NB4 (cell line): ENCODE results near the gene SPTBN5.
A peak's percentile ranks its signal among the peaks of the same experiment; 100 is the strongest.
"Not testable (repeated sequence)": the region's sequence is repeated elsewhere in the genome, so short reads cannot be mapped to it uniquely, and the experiment has no call there.

Experiments used
- DNase-seq: peaks from one replicate; pipeline ENCODE4 v3.0.0; 2010; ENCODE audit warnings: low read depth
- H3K4me3 ChIP-seq: one replicate; pipeline ENCODE4 v1.5.1; 2011; ENCODE audit warnings: mild to moderate bottlenecking, low read depth, low read length, moderate library complexity
- MYC ChIP-seq: IDR thresholded peaks from 2 replicates; pipeline ENCODE4 v1.6.1; 2011; ENCODE audit warnings: low read depth, low read length
- POLR2A ChIP-seq: IDR thresholded peaks from 2 replicates; pipeline ENCODE4 v1.6.1; 2011; ENCODE audit warnings: mild to moderate bottlenecking; ENCODE audit not compliant: insufficient read length; ENCODE audit errors: extremely low read depth
- TF ChIP-seq, protein P1 (sequence below): IDR thresholded peaks from one replicate; pipeline ENCODE4 v1.5.1; 2012; ENCODE audit warnings: low read depth, low read length
- TF ChIP-seq, protein P2 (sequence below): IDR thresholded peaks from 2 replicates; pipeline ENCODE4 v1.6.1; 2011; ENCODE audit warnings: low read depth, low read length

The SPTBN5 gene

DNA sequence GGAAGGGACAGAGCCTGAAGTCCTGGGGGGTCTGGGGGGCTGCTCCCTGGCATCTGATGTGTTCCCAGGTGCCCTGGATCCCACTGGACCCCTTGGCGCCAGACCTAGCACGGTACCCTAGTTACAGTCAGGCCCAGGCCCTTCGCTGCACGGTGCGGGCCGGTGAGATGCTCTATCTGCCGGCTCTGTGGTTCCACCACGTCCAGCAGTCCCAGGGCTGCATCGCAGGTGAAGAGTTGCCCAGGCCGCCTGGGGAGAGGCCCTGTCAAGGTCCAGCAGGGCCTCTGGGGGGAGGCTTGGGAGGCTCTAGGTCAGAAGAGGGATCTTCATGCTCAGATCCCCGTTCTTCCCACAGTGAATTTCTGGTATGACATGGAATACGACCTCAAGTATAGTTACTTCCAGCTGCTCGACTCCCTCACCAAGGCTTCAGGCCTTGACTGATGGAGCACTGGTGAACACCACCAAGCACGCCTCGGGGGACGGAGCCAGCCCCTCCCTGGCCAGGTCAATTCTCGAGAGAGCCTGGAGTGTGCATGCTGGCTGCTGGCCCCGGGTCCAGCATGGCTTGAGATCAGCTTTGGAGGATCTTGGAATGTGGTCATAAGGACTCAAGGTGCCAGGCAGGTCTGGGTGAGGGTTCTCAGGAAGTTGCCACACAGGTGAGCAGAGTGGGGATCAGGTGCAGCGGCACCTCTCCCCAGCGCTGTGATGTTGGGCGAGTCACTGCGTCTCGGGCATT is 57.0 kb downstream of the SPTBN5 start:
- H3K4me3 ChIP-seq, result no peak overlapping the region
- TF ChIP-seq, protein P1, sequence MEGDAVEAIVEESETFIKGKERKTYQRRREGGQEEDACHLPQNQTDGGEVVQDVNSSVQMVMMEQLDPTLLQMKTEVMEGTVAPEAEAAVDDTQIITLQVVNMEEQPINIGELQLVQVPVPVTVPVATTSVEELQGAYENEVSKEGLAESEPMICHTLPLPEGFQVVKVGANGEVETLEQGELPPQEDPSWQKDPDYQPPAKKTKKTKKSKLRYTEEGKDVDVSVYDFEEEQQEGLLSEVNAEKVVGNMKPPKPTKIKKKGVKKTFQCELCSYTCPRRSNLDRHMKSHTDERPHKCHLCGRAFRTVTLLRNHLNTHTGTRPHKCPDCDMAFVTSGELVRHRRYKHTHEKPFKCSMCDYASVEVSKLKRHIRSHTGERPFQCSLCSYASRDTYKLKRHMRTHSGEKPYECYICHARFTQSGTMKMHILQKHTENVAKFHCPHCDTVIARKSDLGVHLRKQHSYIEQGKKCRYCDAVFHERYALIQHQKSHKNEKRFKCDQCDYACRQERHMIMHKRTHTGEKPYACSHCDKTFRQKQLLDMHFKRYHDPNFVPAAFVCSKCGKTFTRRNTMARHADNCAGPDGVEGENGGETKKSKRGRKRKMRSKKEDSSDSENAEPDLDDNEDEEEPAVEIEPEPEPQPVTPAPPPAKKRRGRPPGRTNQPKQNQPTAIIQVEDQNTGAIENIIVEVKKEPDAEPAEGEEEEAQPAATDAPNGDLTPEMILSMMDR, result no peak
- no peak for TF ChIP-seq POLR2A
- TF ChIP-seq, protein P2, sequence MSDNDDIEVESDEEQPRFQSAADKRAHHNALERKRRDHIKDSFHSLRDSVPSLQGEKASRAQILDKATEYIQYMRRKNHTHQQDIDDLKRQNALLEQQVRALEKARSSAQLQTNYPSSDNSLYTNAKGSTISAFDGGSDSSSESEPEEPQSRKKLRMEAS, result no peak
- no peak for TF ChIP-seq MYC
- DNase-seq, result no peak

DNA sequence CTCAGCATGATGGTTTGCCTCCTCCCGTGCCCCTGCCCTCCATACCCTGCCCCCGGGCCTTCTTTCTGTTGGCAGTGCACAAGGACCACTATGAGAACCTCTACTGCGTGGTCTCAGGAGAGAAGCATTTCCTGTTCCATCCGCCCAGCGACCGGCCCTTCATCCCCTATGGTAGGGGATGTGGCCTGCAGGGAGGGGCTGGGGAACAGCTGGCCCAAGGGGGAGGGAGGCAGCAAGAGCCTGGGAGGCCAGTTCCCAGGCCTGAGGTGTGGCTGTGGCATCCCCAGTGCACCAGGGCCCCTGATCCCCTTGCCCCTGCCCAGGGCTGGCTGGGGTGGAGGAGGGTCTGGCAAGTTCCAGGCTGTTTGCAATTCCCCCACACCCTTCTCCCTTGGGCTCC is 57.8 kb downstream of the SPTBN5 start:
- no peak overlapping the region for H3K4me3 ChIP-seq
- TF ChIP-seq MYC (no peak), POLR2A (no peak)
- TF ChIP-seq, protein P2, result no peak
- TF ChIP-seq, protein P1, result no peak
- peak; percentile 32 for DNase-seq

DNA sequence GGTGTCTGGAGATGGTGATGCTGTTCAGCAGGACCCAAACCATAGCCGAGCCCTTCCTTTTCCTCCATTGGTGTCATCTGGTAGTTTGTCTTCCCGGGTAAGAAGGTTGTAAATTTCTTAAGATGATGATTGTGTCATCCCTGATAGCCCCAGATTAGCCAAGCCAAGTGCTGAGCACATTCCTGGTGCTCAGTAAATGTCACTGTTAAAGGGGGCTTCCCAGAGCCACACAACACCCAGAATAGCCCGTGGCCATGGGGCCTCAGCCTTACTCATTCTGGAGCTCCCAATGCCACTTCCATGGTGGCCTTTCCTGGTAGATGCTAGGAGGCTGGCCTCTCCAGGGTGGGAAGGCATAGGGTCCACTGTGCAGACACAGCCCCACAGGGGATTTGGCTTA is 59.8 kb downstream of the SPTBN5 start:
- no peak for DNase-seq
- TF ChIP-seq POLR2A (no peak), MYC (no peak)
- TF ChIP-seq, protein P1, result no peak
- TF ChIP-seq, protein P2, result no peak
- H3K4me3 ChIP-seq, result no peak overlapping the region

DNA sequence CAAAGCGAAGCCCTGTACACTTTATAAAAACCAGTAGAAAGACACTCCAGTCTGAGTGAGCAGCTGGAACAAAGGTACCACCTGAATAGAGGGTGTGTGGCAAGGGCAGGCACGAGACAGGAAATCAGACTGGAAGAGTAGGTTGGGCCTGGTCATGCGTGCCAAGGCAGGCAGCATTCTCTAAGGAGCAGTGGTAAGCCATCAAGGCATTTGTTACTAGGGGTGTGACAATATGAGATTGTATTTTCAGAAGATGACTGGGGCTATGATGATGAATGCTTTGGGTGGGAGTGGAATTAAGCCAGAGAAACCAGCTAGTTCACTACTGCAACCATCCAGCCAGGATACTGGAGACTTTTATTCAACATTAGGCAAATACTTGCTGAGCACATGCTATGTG is 61.0 kb downstream of the SPTBN5 start:
- no peak overlapping the region for H3K4me3 ChIP-seq
- TF ChIP-seq, protein P1, result no peak
- TF ChIP-seq, protein P2, result no peak
- TF ChIP-seq POLR2A, result no peak
- no peak for TF ChIP-seq MYC
- DNase-seq, result no peak

DNA sequence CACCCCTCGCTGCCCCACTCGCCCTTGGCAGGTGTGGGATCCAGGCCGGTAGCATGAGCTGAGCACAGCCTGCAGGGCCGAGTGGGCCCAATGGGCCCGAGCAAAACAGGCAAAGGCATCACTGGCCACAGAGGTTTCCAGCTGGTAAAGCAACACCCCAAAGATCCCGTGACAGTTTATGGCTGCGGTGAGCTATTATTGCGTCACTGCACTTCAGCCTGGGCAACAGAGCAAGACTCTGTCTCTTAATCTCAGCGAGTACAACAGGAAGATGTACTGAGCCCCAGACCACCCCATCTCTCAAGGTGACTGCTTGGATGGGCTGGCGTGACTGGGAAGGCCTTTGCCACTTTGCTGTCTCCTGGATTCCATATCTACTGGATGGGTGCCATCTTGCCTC is 61.6 kb downstream of the SPTBN5 start:
- no peak overlapping the region for H3K4me3 ChIP-seq
- TF ChIP-seq, protein P2, result no peak
- TF ChIP-seq POLR2A (no peak), MYC (no peak)
- TF ChIP-seq, protein P1, result no peak
- no peak for DNase-seq

DNA sequence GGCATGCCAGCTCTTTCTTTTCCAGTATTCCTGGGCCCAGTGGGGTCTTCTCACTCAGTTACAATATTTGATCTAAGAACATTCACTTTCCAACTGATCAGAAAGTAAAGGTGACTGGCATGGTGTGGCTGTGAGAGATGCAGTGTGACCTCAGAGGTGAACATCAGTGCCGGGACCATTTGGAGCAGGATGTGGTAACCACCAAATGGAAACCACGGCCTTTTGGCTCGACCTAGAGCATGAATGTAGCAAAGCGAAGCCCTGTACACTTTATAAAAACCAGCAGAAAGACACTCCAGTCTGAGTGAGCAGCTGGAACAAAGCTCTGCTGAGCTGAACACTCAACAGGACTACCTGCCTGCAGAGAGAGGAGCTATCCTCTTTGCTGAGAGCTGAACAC is 62.6 kb downstream of the SPTBN5 start:
- DNase-seq, result peak; percentile 45
- not testable (repeated sequence) for H3K4me3 ChIP-seq
